HepG2 (cell line): ENCODE measurements around the gene PPP1CA. TPM values are rescaled to one million over a fixed set of nuclear protein-coding genes. Genes with fewer than 3 reads are reported as not detected.

ENCODE experiments used
- BRCA1 ChIP-seq: sonication (generic); formaldehyde crosslinking; IDR thresholded peaks from 2 replicates; pipeline ENCODE4 v1.4.0; 2020; ENCODE audit warnings: missing genetic modification reagents
- DNMT3B ChIP-seq: conservative IDR thresholded peaks from 2 replicates; pipeline ENCODE4 v1.6.1; 2016; ENCODE audit warnings: missing biosample characterization, control low read depth
- FOSL1 ChIP-seq: sonication (generic); formaldehyde crosslinking; IDR thresholded peaks from 2 replicates; pipeline ENCODE4 v1.9.0; 2021; ENCODE audit warnings: missing genetic modification reagents, borderline replicate concordance
- KLF12 ChIP-seq: sonication (generic); formaldehyde crosslinking; IDR thresholded peaks from 2 replicates; pipeline ENCODE4 v1.4.0; 2020; ENCODE audit warnings: missing genetic modification reagents, borderline replicate concordance
- MLXIP ChIP-seq: sonication (generic); formaldehyde crosslinking; IDR thresholded peaks from 2 replicates; pipeline ENCODE4 v1.9.0; 2021; ENCODE audit warnings: missing genetic modification reagents, borderline replicate concordance
- MNT ChIP-seq: fragments of 450-650 bp; IDR thresholded peaks from 2 replicates; pipeline ENCODE4 v1.6.1; 2016
- MXD1 ChIP-seq: sonication (generic); formaldehyde crosslinking; IDR thresholded peaks from 2 replicates; pipeline ENCODE4 v1.4.0; 2020; ENCODE audit warnings: mild to moderate bottlenecking, missing genetic modification reagents
- NCOR1 ChIP-seq: fragments of 200-600 bp; sonication (generic); IDR thresholded peaks from 2 replicates; pipeline ENCODE4 v1.7.0; 2017; ENCODE audit warnings: antibody characterized with exemption, low read length, borderline replicate concordance
- SNAI1 ChIP-seq: sonication (generic); formaldehyde crosslinking; IDR thresholded peaks from 2 replicates; pipeline ENCODE4 v1.5.0; 2020; ENCODE audit warnings: mild to moderate bottlenecking, missing genetic modification reagents, borderline replicate concordance
- ZBTB40 ChIP-seq, 2 experiments: fragments of 450-650 bp in 1 of 2; sonication (generic) in 1 of 2; formaldehyde crosslinking in 1 of 2; IDR thresholded peaks; 2 replicates each; pipeline versions ENCODE4 v1.6.1 to v1.8.0; 2016 to 2022; ENCODE audit warnings: antibody characterized with exemption in 1 of 2, mild to moderate bottlenecking in 1 of 2, missing genetic modification reagents in 1 of 2
- ZBTB7B ChIP-seq: sonication (generic); formaldehyde crosslinking; IDR thresholded peaks from 2 replicates; pipeline ENCODE4 v1.4.0; 2020; ENCODE audit warnings: missing genetic modification reagents
- ZNF383 ChIP-seq: sonication (generic); formaldehyde crosslinking; IDR thresholded peaks from 2 replicates; pipeline ENCODE4 v1.4.0; 2020; ENCODE audit warnings: missing genetic modification reagents, mild to moderate bottlenecking, borderline replicate concordance
- ZNF737 ChIP-seq: sonication (generic); formaldehyde crosslinking; IDR thresholded peaks from 2 replicates; pipeline ENCODE4 v1.5.0; 2020; ENCODE audit warnings: missing genetic modification reagents, mild to moderate bottlenecking, borderline replicate concordance
- ZNF747 ChIP-seq: sonication (generic); formaldehyde crosslinking; IDR thresholded peaks from 2 replicates; pipeline ENCODE4 v1.8.1; 2023; ENCODE audit warnings: missing genetic modification reagents, mild to moderate bottlenecking, borderline replicate concordance
- polyA plus RNA-seq, 8 experiments: library from polyadenylated mRNA; depleted of rRNA in 3 of 8; stranded (reverse) in 7 of 8; unstranded in 1 of 8; fragments of >200 nt; fragmentation: Illumina TruSeq in 4 of 8; extraction: Trizol in 4 of 8; gene quantifications; 2 replicates each; pipeline versions ENCODE4 v1.2.1 to v1.2.3, GENCODE V29; 2011 to 2016; ENCODE audit warnings: low read depth in 4 of 8, missing spikeins in 1 of 8, mixed read lengths in 1 of 8; ENCODE audit not compliant: insufficient read depth in 1 of 8
- total RNA-seq, 5 experiments: library from RNA; depleted of rRNA; stranded (reverse); fragments of >200 nt; fragmentation: Illumina TruSeq; extraction: Trizol; gene quantifications; 2 replicates each; pipeline ENCODE4 v1.2.3, GENCODE V29; 2016; ENCODE audit warnings: low read depth in 1 of 5

PPP1CA gene
- total and polyA plus RNA-seq, 2 of the 13 experiments (the other 11 are each of a cell fraction or from before 2014, with no cell fraction given): 149 to 170 TPM

GRCh38 chr11:67371911-67372320, 29.7 kb downstream of the PPP1CA start (continued):
- TF ChIP-seq BRCA1 (CRISPR knock-in tag) (no peak), ZNF747 (CRISPR knock-in tag) (no peak), MXD1 (CRISPR knock-in tag) (no peak), SNAI1 (CRISPR knock-in tag) (no peak), ZBTB40 (IDR thresholded peaks at IDR 0.05) (no peak), ZBTB40 (CRISPR knock-in tag; IDR thresholded peaks at IDR 0.05) (no peak), ZBTB7B (CRISPR knock-in tag) (0 out of 2 replicates have a peak, but pooled peaks have one; percentile 20), ZNF737 (CRISPR knock-in tag) (no peak), ZNF383 (no peak), MLXIP (CRISPR knock-in tag) (no peak), NCOR1 (no peak), DNMT3B (no peak), FOSL1 (CRISPR knock-in tag) (no peak), MNT (no peak), KLF12 (no peak)
